NB4 (cell line): ENCODE results near the gene ANKRD2.

Experiments used
- DNase-seq: peaks from one replicate; pipeline ENCODE4 v3.0.0; 2010; ENCODE audit warnings: low read depth
- H3K4me3 ChIP-seq: one replicate; pipeline ENCODE4 v1.5.1; 2011; ENCODE audit warnings: mild to moderate bottlenecking, low read depth, low read length, moderate library complexity
- MAX ChIP-seq: IDR thresholded peaks from 2 replicates; pipeline ENCODE4 v1.6.1; 2011; ENCODE audit warnings: low read depth, low read length
- MYC ChIP-seq: IDR thresholded peaks from 2 replicates; pipeline ENCODE4 v1.6.1; 2011; ENCODE audit warnings: low read depth, low read length
- POLR2A ChIP-seq: IDR thresholded peaks from 2 replicates; pipeline ENCODE4 v1.6.1; 2011; ENCODE audit warnings: mild to moderate bottlenecking; ENCODE audit not compliant: insufficient read length; ENCODE audit errors: extremely low read depth
- TF ChIP-seq, protein P1 (sequence below): IDR thresholded peaks from one replicate; pipeline ENCODE4 v1.5.1; 2012; ENCODE audit warnings: low read depth, low read length

Gene ANKRD2

GRCh38 chr10:97590748-97591495, 18.3 kb downstream of the ANKRD2 start:
- H3K4me3 ChIP-seq, result no peak overlapping the region
- TF ChIP-seq MYC, result no peak
- TF ChIP-seq, protein P1, sequence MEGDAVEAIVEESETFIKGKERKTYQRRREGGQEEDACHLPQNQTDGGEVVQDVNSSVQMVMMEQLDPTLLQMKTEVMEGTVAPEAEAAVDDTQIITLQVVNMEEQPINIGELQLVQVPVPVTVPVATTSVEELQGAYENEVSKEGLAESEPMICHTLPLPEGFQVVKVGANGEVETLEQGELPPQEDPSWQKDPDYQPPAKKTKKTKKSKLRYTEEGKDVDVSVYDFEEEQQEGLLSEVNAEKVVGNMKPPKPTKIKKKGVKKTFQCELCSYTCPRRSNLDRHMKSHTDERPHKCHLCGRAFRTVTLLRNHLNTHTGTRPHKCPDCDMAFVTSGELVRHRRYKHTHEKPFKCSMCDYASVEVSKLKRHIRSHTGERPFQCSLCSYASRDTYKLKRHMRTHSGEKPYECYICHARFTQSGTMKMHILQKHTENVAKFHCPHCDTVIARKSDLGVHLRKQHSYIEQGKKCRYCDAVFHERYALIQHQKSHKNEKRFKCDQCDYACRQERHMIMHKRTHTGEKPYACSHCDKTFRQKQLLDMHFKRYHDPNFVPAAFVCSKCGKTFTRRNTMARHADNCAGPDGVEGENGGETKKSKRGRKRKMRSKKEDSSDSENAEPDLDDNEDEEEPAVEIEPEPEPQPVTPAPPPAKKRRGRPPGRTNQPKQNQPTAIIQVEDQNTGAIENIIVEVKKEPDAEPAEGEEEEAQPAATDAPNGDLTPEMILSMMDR, result no peak
- TF ChIP-seq MAX, result no peak
- TF ChIP-seq POLR2A, result no peak

GRCh38 chr10:97593421-97593820, 20.8 kb downstream of the ANKRD2 start:
- H3K4me3 ChIP-seq, result no peak overlapping the region
- no peak for DNase-seq
- TF ChIP-seq MYC, result no peak
- TF ChIP-seq POLR2A, result no peak
- TF ChIP-seq, protein P1, result no peak
- TF ChIP-seq MAX, result no peak

More at GRCh38 chr10:97590748-97591495, 18.3 kb downstream of the ANKRD2 start:
- DNase-seq, result no peak

- DNase-seq, result no peak
- TF ChIP-seq, protein P1, result no peak
- no peak for TF ChIP-seq POLR2A
- TF ChIP-seq MAX, result no peak
- no peak for TF ChIP-seq MYC
- H3K4me3 ChIP-seq, result no peak overlapping the region
Measured at GRCh38 chr10:97596101-97597082, 23.8 kb downstream of the ANKRD2 start.

GRCh38 chr10:97597778-97598177, 25.2 kb downstream of the ANKRD2 start:
- no peak for DNase-seq
- H3K4me3 ChIP-seq, result no peak overlapping the region
- TF ChIP-seq, protein P1, result no peak
- TF ChIP-seq MYC (no peak), POLR2A (no peak), MAX (no peak)

- TF ChIP-seq MAX (no peak), MYC (no peak), POLR2A (no peak)
- TF ChIP-seq, protein P1, result no peak
Measured at GRCh38 chr10:97598407-97599271, 26.1 kb downstream of the ANKRD2 start.

More at GRCh38 chr10:97598407-97599271, 26.1 kb downstream of the ANKRD2 start:
- DNase-seq, result no peak
- H3K4me3 ChIP-seq, result no peak overlapping the region
